Cardiac atrium fibroblast (primary cell): ENCODE measurements around the gene YIPF5. TPM values are rescaled to one million over a fixed set of nuclear protein-coding genes. Genes with fewer than 3 reads are reported as not detected.

Source experiments
- total RNA-seq: library from RNA; depleted of rRNA; stranded (reverse); fragments of >200 nt; gene quantifications from 2 replicates; pipeline ENCODE4 v1.2.3, GENCODE V29; 2015

The YIPF5 gene
- total RNA-seq = 107 and 119 TPM in 2 replicates

DNA sequence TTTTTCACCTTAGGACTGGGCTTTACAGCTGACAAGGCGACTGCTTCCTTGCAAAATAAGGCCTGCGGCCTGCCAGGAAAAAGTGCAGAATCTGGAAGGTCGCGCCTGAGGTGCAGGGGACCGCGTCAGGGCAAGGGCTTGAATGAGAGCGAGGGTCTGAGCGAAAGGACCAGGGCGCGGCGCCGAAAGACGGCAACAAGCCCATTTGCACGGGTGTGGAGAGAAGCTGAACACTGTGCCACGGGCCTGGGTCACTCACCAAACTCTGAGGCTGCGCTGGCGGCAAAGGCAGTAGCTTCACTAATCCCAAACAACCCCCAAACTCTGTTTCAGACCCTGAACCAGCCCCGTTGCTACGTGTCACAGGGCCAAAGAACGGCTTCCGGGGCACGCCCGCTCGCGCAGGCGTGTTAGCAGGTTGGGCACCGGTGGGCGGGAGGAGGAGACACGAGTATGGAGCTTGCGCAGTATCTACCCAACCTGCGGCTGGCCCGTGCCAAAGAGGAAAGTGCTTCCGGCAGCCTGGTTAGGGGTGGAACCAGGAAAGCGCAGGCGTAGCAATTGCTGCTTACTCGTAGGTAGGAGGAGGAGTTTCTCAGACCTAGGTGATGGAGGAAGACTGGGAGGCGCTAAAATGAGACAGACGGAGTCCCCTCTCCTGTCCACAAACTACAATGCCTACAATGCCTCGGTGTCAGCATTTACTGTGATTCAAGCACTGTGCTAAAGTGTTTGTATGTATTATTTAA lies at the start of gene YIPF5, which contains the start of gene KCTD16:
Gene YIPF5 (minus strand): TSS at position 384 of the 749 bp plus-strand sequence. CDS start 704 bp downstream, outside the sequence.
Gene KCTD16 (plus strand): TSS at position 598 of the 749 bp plus-strand sequence.

Other genes with a start within 250 kb of the YIPF5 start
- under 0.01 and 0.90 TPM in 2 replicates for gene KCTD16, start 214 bp upstream of the YIPF5 start, total RNA-seq